DOHH2 (cell line): Measurements from ENCODE around the gene TMEM144.

Source experiments
- EZH2phosphoT487 ChIP-seq: fragments of 200-600 bp; sonication (generic); IDR thresholded peaks from 2 replicates; pipeline ENCODE4 v1.6.1; 2017; ENCODE audit warnings: borderline replicate concordance, mild to moderate bottlenecking, antibody characterized with exemption, low read length, moderate library complexity, mixed read lengths
- TF ChIP-seq, protein P1 (sequence below): fragments of 200-600 bp; sonication (generic); IDR thresholded peaks from one replicate; pipeline ENCODE4 v1.5.1; 2014; ENCODE audit warnings: antibody characterized with exemption, mild to moderate bottlenecking, low read depth, low read length; ENCODE audit not compliant: poor library complexity, severe bottlenecking

DNA sequence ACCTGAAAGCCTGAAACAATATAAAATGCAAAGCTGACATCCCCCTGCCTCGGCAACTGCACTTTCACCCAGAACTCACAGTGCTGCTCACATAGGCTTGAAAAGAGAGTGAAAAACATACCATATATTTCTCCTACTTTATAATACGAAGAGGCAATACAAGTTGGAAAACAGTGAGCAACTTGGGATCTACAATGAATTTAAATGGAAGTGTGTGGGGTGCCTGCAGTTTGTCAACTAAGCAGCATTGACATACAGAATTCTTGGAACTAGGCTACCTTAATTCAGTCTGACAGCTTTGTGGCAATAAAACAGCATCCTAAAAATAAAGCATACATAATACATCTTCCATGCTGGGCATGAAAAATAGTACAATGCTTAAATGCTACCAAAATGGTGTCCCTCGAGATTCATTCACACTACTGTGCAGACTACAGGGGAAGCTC is 45.5 kb upstream of the TMEM144 start:
- no peak for TF ChIP-seq EZH2phosphoT487
- TF ChIP-seq, protein P1, sequence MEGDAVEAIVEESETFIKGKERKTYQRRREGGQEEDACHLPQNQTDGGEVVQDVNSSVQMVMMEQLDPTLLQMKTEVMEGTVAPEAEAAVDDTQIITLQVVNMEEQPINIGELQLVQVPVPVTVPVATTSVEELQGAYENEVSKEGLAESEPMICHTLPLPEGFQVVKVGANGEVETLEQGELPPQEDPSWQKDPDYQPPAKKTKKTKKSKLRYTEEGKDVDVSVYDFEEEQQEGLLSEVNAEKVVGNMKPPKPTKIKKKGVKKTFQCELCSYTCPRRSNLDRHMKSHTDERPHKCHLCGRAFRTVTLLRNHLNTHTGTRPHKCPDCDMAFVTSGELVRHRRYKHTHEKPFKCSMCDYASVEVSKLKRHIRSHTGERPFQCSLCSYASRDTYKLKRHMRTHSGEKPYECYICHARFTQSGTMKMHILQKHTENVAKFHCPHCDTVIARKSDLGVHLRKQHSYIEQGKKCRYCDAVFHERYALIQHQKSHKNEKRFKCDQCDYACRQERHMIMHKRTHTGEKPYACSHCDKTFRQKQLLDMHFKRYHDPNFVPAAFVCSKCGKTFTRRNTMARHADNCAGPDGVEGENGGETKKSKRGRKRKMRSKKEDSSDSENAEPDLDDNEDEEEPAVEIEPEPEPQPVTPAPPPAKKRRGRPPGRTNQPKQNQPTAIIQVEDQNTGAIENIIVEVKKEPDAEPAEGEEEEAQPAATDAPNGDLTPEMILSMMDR, result no peak
